GM12891 (cell line): ENCODE measurements around the gene TSPAN7.

Experiments used
- PAX5 ChIP-seq: IDR thresholded peaks from 2 replicates; pipeline ENCODE4 v1.6.1; 2011; ENCODE audit warnings: low read length, moderate library complexity, mild to moderate bottlenecking; ENCODE audit not compliant: insufficient read depth, severe bottlenecking
- POLR2A ChIP-seq: IDR thresholded peaks from 2 replicates; pipeline ENCODE4 v1.6.1; 2011; ENCODE audit warnings: low read depth, low read length, control low read depth
- POLR2AphosphoS5 ChIP-seq: IDR thresholded peaks from 2 replicates; pipeline ENCODE4 v1.6.1; 2011; ENCODE audit warnings: low read depth, low read length, control low read depth
- SPI1 ChIP-seq: IDR thresholded peaks from 2 replicates; pipeline ENCODE4 v1.6.1; 2011; ENCODE audit warnings: low read depth, low read length, control low read depth
- TAF1 ChIP-seq: IDR thresholded peaks from 2 replicates; pipeline ENCODE4 v1.6.1; 2011; ENCODE audit warnings: low read depth, low read length, control low read depth

GRCh38 chrX:38560776-38561125, 591 bp upstream of the TSPAN7 start:
- TF ChIP-seq POLR2AphosphoS5 (no peak), POLR2A (no peak), TAF1 (no peak), SPI1 (no peak), PAX5 (no peak)
